Fibroblast of skin of right quadriceps (primary cell): ENCODE data around the gene NRP1.

Source experiments
- DNase-seq: peaks from one replicate; pipeline ENCODE4 v3.0.0-alpha.2; 2013

Gene NRP1

GRCh38 chr10:33288127-33288526 is 46.3 kb downstream of the NRP1 start:
- DNase-seq, result no peak

GRCh38 chr10:33287112-33287511 is 47.4 kb downstream of the NRP1 start:
- DNase-seq, result no peak

GRCh38 chr10:33286157-33286934 is 48.1 kb downstream of the NRP1 start:
- DNase-seq, result no peak

GRCh38 chr10:33284945-33285344 is 49.5 kb downstream of the NRP1 start:
- DNase-seq, result no peak

- DNase-seq, result peak; percentile 73
Observed at GRCh38 chr10:33279811-33280602, 54.5 kb downstream of the NRP1 start.

GRCh38 chr10:33279276-33279675 is 55.2 kb downstream of the NRP1 start:
- DNase-seq, result peak; percentile 66

GRCh38 chr10:33278198-33278597 is 56.3 kb downstream of the NRP1 start:
- DNase-seq, result no peak

GRCh38 chr10:33277135-33277536 is 57.3 kb downstream of the NRP1 start:
- DNase-seq, result peak; percentile 75

- DNase-seq, result no peak
Observed at GRCh38 chr10:33276282-33276923, 58.1 kb downstream of the NRP1 start.

GRCh38 chr10:33274096-33274785 is 60.2 kb downstream of the NRP1 start:
- DNase-seq, result peak; percentile 35

- peak; percentile 96 for DNase-seq
Observed at GRCh38 chr10:33273295-33274002, 61.0 kb downstream of the NRP1 start.

GRCh38 chr10:33272635-33273034 is 61.8 kb downstream of the NRP1 start:
- DNase-seq, result no peak

- peak; percentile 61 for DNase-seq
Observed at GRCh38 chr10:33271969-33272583, 62.4 kb downstream of the NRP1 start.

- no peak for DNase-seq
Observed at GRCh38 chr10:33270971-33271370, 63.5 kb downstream of the NRP1 start.

- DNase-seq, result no peak
Observed at GRCh38 chr10:33267708-33268107, 66.8 kb downstream of the NRP1 start.

GRCh38 chr10:33265621-33266020 is 68.8 kb downstream of the NRP1 start:
- no peak for DNase-seq

GRCh38 chr10:33263453-33263852 is 71.0 kb downstream of the NRP1 start:
- peak; percentile 79 for DNase-seq

- DNase-seq, result no peak
Observed at GRCh38 chr10:33262871-33263270, 71.6 kb downstream of the NRP1 start.

- no peak for DNase-seq
Observed at GRCh38 chr10:33260403-33261149, 73.9 kb downstream of the NRP1 start.

- DNase-seq, result peak; percentile 63
Observed at GRCh38 chr10:33258967-33259366, 75.5 kb downstream of the NRP1 start.

- DNase-seq, result no peak
Observed at GRCh38 chr10:33257439-33258080, 76.9 kb downstream of the NRP1 start.
